A549 (cell line): ENCODE measurements around the gene TESPA1. TPM values are rescaled to one million over a fixed set of nuclear protein-coding genes. Genes with fewer than 3 reads are reported as not detected.

Experiments
- ATAC-seq, 2 experiments: fragments of 200-7000 bp in 1 of 2; fragments of >200 bp in 1 of 2; cut with Nextera tagmentation in 1 of 2; cut with Tn5 transposase in 1 of 2; 3 replicates each; pipeline versions ENCODE4 v1.8.0 to v1.9.1; 2018 to 2020; ENCODE audit warnings: mild to moderate bottlenecking in 1 of 2, moderate library complexity in 1 of 2
- CTCF ChIA-PET: fragments of 300-600 bp; sonication (Branson Sonifier 250); formaldehyde crosslinking; extraction: SDS; loops from one replicate; lab custom pipeline; 2021; ENCODE audit warnings: antibody characterized with exemption, inconsistent platforms; lab: Yijun Ruan, JAX
- POLR2A ChIA-PET: fragments of 350-600 bp; formaldehyde crosslinking; extraction: SDS; loops from one replicate; lab custom pipeline; 2021; ENCODE audit warnings: antibody characterized with exemption, inconsistent platforms; lab: Yijun Ruan, JAX
- DNase-seq, 2 experiments: peaks; one replicate each; pipeline versions ENCODE4 v3.0.0 to v3.0.0-alpha.2; 2011 to 2016; ENCODE audit warnings: low read depth in 1 of 2, low spot score in 1 of 2
- FAIRE-seq: peaks from 2 replicates; lab custom pipeline; 2011; peaks lifted over from hg19 to GRCh38; lab: Jason Lieb, UNC
- H3K27ac ChIP-seq, 2 experiments: fragments of >200 bp; sonication (Bioruptor Twin); formaldehyde crosslinking; 3 replicates each; pipeline ENCODE4 v1.5.1; 2016 to 2017
- H3K4me1 ChIP-seq: fragments of >200 bp; sonication (Bioruptor Twin); formaldehyde crosslinking; 3 replicates; pipeline ENCODE4 v1.6.1; 2016
- H3K4me2 ChIP-seq: fragments of >200 bp; sonication (Bioruptor Twin); formaldehyde crosslinking; 3 replicates; pipeline ENCODE4 v1.6.1; 2016
- H3K4me3 ChIP-seq: fragments of >200 bp; sonication (Bioruptor Twin); formaldehyde crosslinking; 3 replicates; pipeline ENCODE4 v1.5.1; 2016
- H3K9me3 ChIP-seq: fragments of >200 bp; sonication (Bioruptor Twin); formaldehyde crosslinking; 3 replicates; pipeline ENCODE4 v1.6.1; 2016
- BHLHE40 ChIP-seq: IDR thresholded peaks from 2 replicates; pipeline ENCODE4 v1.6.1; 2012; ENCODE audit warnings: low read depth, low read length, inconsistent platforms
- CBX2 ChIP-seq: fragments of 200-600 bp; sonication (generic); IDR thresholded peaks from 2 replicates; pipeline ENCODE4 v1.6.1; 2016; ENCODE audit warnings: low read depth, mild to moderate bottlenecking, borderline replicate concordance
- CHD2 ChIP-seq: fragments of 150-350 bp; IDR thresholded peaks from 2 replicates; pipeline ENCODE4 v1.6.1; 2014; ENCODE audit warnings: low read length; ENCODE audit not compliant: partially characterized antibody
- CHD4 ChIP-seq: fragments of 200-600 bp; sonication (generic); IDR thresholded peaks from 2 replicates; pipeline ENCODE4 v1.6.1; 2016; ENCODE audit warnings: antibody characterized with exemption, mild to moderate bottlenecking, borderline replicate concordance
- EHMT2 ChIP-seq: fragments of 200-600 bp; sonication (generic); IDR thresholded peaks from 2 replicates; pipeline ENCODE4 v1.6.1; 2016; ENCODE audit warnings: antibody characterized with exemption, low read depth, mild to moderate bottlenecking, moderate library complexity
- GATA3 ChIP-seq: IDR thresholded peaks from 2 replicates; pipeline ENCODE4 v1.6.1; 2012; ENCODE audit warnings: borderline replicate concordance
- HOXB5 ChIP-seq: fragments of 250-450 bp; sonication (Bioruptor Pico); IDR thresholded peaks from 2 replicates; pipeline ENCODE4 v1.5.0; 2020; ENCODE audit warnings: mild to moderate bottlenecking, moderate library complexity
- JUN ChIP-seq, 2 experiments: fragments of >200 bp; sonication (Bioruptor Twin); formaldehyde crosslinking; IDR thresholded peaks; 2 replicates in 1 of 2; 3 replicates in 1 of 2; pipeline ENCODE4 v1.6.1; 2016 to 2017
- MYC ChIP-seq: IDR thresholded peaks from 2 replicates; pipeline ENCODE4 v1.6.1; 2012; ENCODE audit warnings: mild to moderate bottlenecking, inconsistent platforms, low read length, improper control_type of control experiment, borderline replicate concordance
- PHF8 ChIP-seq: fragments of 200-600 bp; sonication (generic); IDR thresholded peaks from 2 replicates; pipeline ENCODE4 v1.6.1; 2016; ENCODE audit warnings: low read depth, mild to moderate bottlenecking, antibody characterized with exemption, moderate library complexity, borderline replicate concordance
- POLR2AphosphoS2 ChIP-seq: conservative IDR thresholded peaks from 2 replicates; pipeline ENCODE4 v1.6.1; 2012; ENCODE audit warnings: low read length, improper control_type of control experiment, inconsistent platforms
- RAD21 ChIP-seq, 2 experiments: fragments of >200 bp in 1 of 2; sonication (Bioruptor Twin) in 1 of 2; formaldehyde crosslinking in 1 of 2; IDR thresholded peaks in 1 of 2; conservative IDR thresholded peaks in 1 of 2; 2 replicates in 1 of 2; 3 replicates in 1 of 2; pipeline ENCODE4 v1.6.1; 2012 to 2018; ENCODE audit warnings: inconsistent platforms in 1 of 2
- WGBS: methylation state at CpG from one replicate; pipeline ENCODE4 v1.1.6; 2017; ENCODE audit errors: missing lambda C conversion rate; 5-methylcytosine and 5-hydroxymethylcytosine counted together
- polyA plus RNA-seq, 4 experiments: library from polyadenylated mRNA; depleted of rRNA in 3 of 4; stranded (reverse); fragments of >200 nt; fragmentation: RNase III in 1 of 4; extraction: RNeasy Plus Mini Kit Qiagen cat#74134 plus additional on column Dnase treatment in 1 of 4; gene quantifications; 2 replicates in 3 of 4; 3 replicates in 1 of 4; pipeline ENCODE4 v1.2.3, GENCODE V29; 2011 to 2017
- TF ChIP-seq, protein P1 (sequence below): fragments of 450-650 bp; IDR thresholded peaks from 2 replicates; pipeline ENCODE4 v1.6.1; 2014; ENCODE audit warnings: antibody characterized with exemption
- TF ChIP-seq, protein P2 (sequence below): fragments of 150-350 bp; IDR thresholded peaks from 2 replicates; pipeline ENCODE4 v1.6.1; 2014; ENCODE audit warnings: low read depth, mild to moderate bottlenecking, low read length
- TF ChIP-seq, protein P3 (sequence below): fragments of >200 bp; sonication (Bioruptor Twin); formaldehyde crosslinking; IDR thresholded peaks from 3 replicates; pipeline ENCODE4 v1.5.1; 2016
- TF ChIP-seq, protein P4 (sequence below): fragments of 200-600 bp; sonication (generic); IDR thresholded peaks from 2 replicates; pipeline ENCODE4 v1.6.1; 2016; ENCODE audit warnings: antibody characterized with exemption, mild to moderate bottlenecking, moderate library complexity

TESPA1 gene
- polyA plus RNA-seq, 2 of the 4 experiments (the other 2 are of a cell fraction), result not detected

DNA sequence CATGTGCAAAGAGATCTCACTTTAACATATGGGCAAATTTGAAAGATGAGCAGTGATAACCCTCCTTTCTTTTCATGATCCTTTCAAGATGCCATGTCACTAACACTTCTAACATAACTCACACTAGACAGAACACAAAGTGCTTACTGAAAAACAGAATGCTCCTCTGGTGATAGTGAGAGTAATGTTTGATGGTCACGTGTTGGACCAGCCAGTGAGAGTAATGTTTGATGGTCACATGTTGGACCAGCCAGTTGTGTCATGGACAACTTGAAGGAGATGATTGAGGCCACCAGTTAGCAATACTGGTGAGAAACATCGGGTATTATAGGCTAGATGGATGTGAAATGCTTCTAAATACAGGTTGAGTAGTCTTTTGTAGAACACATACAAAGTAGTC lies 40.9 kb upstream of the TESPA1 start:
- Histone ChIP-seq H3K27ac (no peak overlapping the region), H3K4me3 (no peak overlapping the region), H3K9me3 (no peaks in the 10 kb centered on the region), H3K4me1 (no peaks in the 10 kb centered on the region), H3K4me2 (no peak overlapping the region)
- POLR2A ChIA-PET, result no interaction called here
- ATAC-seq, result no peak
- CTCF ChIA-PET, result interaction anchor here (1.1 to 2.2 kb wide), 4 partner anchors 18 to 143 kb away, joined by 3 to 7 read pairs (median 6); no protein-coding TSS in a partner anchor
- 4% methylated on average over 2 of the region's 2 CpGs for WGBS
- FAIRE-seq, result no peak
- no peak for DNase-seq
- TF ChIP-seq CHD4 (no peak), GATA3 (no peak)
- TF ChIP-seq, protein P1, sequence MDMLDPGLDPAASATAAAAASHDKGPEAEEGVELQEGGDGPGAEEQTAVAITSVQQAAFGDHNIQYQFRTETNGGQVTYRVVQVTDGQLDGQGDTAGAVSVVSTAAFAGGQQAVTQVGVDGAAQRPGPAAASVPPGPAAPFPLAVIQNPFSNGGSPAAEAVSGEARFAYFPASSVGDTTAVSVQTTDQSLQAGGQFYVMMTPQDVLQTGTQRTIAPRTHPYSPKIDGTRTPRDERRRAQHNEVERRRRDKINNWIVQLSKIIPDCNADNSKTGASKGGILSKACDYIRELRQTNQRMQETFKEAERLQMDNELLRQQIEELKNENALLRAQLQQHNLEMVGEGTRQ, result peak; percentile 68

DNA sequence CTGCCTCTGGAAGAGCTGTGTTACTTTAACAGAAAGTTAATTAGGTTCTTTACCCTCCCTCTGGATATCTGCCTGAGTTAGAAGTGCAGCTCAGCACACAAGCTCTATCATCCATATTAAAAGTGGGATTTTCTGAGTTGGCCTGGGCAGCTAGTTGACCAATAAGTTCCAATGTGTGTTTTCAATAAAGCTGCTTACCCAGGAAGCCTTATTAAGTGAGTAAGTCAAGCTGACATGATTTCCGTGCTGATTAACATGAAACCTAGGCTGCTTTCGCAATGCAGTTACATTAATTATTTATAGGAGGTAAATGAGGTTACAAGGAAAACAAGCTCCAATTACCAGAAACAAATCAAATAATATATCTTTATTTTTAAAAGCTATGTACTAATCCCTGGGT lies 40.0 kb upstream of the TESPA1 start:
- ChIA-PET CTCF (interaction anchor here (0.7 to 2.2 kb wide), 7 partner anchors 9 to 142 kb away, joined by 3 to 7 read pairs (median 5); no protein-coding TSS in a partner anchor), POLR2A (no interaction called here)
- H3K4me2 ChIP-seq, result no peak overlapping the region
- 0% methylated on average over 2 of the region's 2 CpGs for WGBS
- no peak for ATAC-seq
- no peak for FAIRE-seq
- no peaks in the 10 kb centered on the region for H3K9me3 ChIP-seq
- TF ChIP-seq RAD21 (conservative IDR thresholded peaks at IDR 0.05 in 1 of 2, IDR thresholded peaks at IDR 0.05 in 1 of 2) (no peak), PHF8 (no peak), HOXB5 (no peak), MYC (no peak), BHLHE40 (no peak), CHD2 (no peak), POLR2AphosphoS2 (no peak), CBX2 (no peak)
- TF ChIP-seq, protein P2, sequence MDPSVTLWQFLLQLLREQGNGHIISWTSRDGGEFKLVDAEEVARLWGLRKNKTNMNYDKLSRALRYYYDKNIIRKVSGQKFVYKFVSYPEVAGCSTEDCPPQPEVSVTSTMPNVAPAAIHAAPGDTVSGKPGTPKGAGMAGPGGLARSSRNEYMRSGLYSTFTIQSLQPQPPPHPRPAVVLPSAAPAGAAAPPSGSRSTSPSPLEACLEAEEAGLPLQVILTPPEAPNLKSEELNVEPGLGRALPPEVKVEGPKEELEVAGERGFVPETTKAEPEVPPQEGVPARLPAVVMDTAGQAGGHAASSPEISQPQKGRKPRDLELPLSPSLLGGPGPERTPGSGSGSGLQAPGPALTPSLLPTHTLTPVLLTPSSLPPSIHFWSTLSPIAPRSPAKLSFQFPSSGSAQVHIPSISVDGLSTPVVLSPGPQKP, result no peak
- TF ChIP-seq, protein P3, sequence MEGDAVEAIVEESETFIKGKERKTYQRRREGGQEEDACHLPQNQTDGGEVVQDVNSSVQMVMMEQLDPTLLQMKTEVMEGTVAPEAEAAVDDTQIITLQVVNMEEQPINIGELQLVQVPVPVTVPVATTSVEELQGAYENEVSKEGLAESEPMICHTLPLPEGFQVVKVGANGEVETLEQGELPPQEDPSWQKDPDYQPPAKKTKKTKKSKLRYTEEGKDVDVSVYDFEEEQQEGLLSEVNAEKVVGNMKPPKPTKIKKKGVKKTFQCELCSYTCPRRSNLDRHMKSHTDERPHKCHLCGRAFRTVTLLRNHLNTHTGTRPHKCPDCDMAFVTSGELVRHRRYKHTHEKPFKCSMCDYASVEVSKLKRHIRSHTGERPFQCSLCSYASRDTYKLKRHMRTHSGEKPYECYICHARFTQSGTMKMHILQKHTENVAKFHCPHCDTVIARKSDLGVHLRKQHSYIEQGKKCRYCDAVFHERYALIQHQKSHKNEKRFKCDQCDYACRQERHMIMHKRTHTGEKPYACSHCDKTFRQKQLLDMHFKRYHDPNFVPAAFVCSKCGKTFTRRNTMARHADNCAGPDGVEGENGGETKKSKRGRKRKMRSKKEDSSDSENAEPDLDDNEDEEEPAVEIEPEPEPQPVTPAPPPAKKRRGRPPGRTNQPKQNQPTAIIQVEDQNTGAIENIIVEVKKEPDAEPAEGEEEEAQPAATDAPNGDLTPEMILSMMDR, result no peak
- TF ChIP-seq, protein P1, result no peak
- H3K4me1 ChIP-seq, result no peaks in the 10 kb centered on the region
- DNase-seq, result no peak
- no peak overlapping the region for H3K4me3 ChIP-seq
- H3K27ac ChIP-seq, result no peak overlapping the region

DNA sequence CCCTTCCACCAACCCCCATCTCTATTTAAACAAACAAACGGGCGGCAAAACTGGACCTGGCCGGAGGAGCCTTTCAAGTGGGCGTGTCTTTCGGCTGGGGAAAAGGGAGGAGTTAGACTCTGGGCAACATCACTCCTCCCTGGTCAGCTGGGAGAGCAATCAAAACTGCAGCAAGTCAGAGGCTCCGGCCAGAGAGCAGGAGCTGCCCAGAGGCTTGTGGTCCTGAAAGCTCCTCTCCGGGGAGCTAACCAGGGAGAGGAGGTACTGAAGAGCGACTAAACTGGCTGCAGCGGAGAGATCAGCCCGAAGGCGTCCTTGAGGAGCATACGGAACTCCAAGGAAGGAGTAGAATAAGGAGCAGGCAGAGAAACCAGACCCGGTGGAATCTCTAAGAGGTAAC lies 35.2 kb upstream of the TESPA1 start, which contains the start of gene NEUROD4:
Gene NEUROD4 (plus strand): TSS at position 191 of the 400 bp plus-strand sequence. CDS start 6,466 bp downstream, outside the sequence.
- H3K4me2 ChIP-seq, result peak within 1 kb of the TSS; percentile 40
- no peak for FAIRE-seq
- no peak within 1 kb of the TSS for H3K27ac ChIP-seq
- 10% methylated on average over 13 of the region's 13 CpGs for WGBS
- POLR2A ChIA-PET, result no interaction called here
- ATAC-seq, result peak; percentile 97
- peak in 1 of 2 experiments; percentile 58 for DNase-seq
- CTCF ChIA-PET, result interaction anchor here (1.2 kb wide), 1 partner anchor 27 kb away, joined by 5 read pairs; no protein-coding TSS in a partner anchor
- H3K4me1 ChIP-seq, result no peaks in the 10 kb centered on the region
- TF ChIP-seq, protein P4, sequence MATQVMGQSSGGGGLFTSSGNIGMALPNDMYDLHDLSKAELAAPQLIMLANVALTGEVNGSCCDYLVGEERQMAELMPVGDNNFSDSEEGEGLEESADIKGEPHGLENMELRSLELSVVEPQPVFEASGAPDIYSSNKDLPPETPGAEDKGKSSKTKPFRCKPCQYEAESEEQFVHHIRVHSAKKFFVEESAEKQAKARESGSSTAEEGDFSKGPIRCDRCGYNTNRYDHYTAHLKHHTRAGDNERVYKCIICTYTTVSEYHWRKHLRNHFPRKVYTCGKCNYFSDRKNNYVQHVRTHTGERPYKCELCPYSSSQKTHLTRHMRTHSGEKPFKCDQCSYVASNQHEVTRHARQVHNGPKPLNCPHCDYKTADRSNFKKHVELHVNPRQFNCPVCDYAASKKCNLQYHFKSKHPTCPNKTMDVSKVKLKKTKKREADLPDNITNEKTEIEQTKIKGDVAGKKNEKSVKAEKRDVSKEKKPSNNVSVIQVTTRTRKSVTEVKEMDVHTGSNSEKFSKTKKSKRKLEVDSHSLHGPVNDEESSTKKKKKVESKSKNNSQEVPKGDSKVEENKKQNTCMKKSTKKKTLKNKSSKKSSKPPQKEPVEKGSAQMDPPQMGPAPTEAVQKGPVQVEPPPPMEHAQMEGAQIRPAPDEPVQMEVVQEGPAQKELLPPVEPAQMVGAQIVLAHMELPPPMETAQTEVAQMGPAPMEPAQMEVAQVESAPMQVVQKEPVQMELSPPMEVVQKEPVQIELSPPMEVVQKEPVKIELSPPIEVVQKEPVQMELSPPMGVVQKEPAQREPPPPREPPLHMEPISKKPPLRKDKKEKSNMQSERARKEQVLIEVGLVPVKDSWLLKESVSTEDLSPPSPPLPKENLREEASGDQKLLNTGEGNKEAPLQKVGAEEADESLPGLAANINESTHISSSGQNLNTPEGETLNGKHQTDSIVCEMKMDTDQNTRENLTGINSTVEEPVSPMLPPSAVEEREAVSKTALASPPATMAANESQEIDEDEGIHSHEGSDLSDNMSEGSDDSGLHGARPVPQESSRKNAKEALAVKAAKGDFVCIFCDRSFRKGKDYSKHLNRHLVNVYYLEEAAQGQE, result peak; percentile 90
- TF ChIP-seq EHMT2, result 0 out of 2 replicates have a peak, but pooled peaks have one; percentile 40
- no peak for TF ChIP-seq JUN (IDR thresholded peaks at IDR 0.05)
- H3K4me3 ChIP-seq, result no peak within 1 kb of the TSS
- H3K9me3 ChIP-seq, result no peaks in the 10 kb centered on the region
